H9 (cell line): Measurements from ENCODE around the gene CLUH. TPM values are rescaled to one million over a fixed set of nuclear protein-coding genes. Genes with fewer than 3 reads are reported as not detected.

Experiments used
- DNase-seq: peaks from one replicate; pipeline ENCODE4 v3.0.0-alpha.2; 2017
- H2AFZ ChIP-seq: one replicate; pipeline ENCODE4 v1.6.1; 2013; ENCODE audit warnings: mild to moderate bottlenecking, low read length, control low read depth, moderate library complexity
- H2AK5ac ChIP-seq: 2 replicates; pipeline ENCODE4 v1.6.1; 2013; ENCODE audit warnings: low read length, control low read depth, mixed read lengths; ENCODE audit not compliant: insufficient read length
- H2BK120ac ChIP-seq: one replicate; pipeline ENCODE4 v1.6.1; 2013; ENCODE audit warnings: low read depth, mild to moderate bottlenecking, low read length, control low read depth, inconsistent platforms; ENCODE audit not compliant: poor library complexity, severe bottlenecking
- H2BK12ac ChIP-seq: 2 replicates; pipeline ENCODE4 v1.6.1; 2013; ENCODE audit warnings: low read length, control low read depth, mixed read lengths, low read depth; ENCODE audit not compliant: insufficient read length
- H2BK15ac ChIP-seq: 2 replicates; pipeline ENCODE4 v1.6.1; 2013; ENCODE audit warnings: low read depth, low read length, control low read depth
- H2BK20ac ChIP-seq: one replicate; pipeline ENCODE4 v1.6.1; 2013; ENCODE audit warnings: low read depth, mild to moderate bottlenecking, low read length, control low read depth, inconsistent platforms; ENCODE audit not compliant: poor library complexity, severe bottlenecking
- H2BK5ac ChIP-seq: 2 replicates; pipeline ENCODE4 v1.6.1; 2013; ENCODE audit warnings: low read length, control low read depth, mixed read lengths; ENCODE audit not compliant: insufficient read length
- H3K14ac ChIP-seq: 2 replicates; pipeline ENCODE4 v1.6.1; 2013; ENCODE audit warnings: low read length, control low read depth; ENCODE audit not compliant: insufficient read depth
- H3K18ac ChIP-seq: 2 replicates; pipeline ENCODE4 v1.6.1; 2013; ENCODE audit warnings: low read depth, mild to moderate bottlenecking, mixed read lengths, low read length, control low read depth; ENCODE audit not compliant: insufficient read length
- H3K23ac ChIP-seq: 2 replicates; pipeline ENCODE4 v1.6.1; 2013; ENCODE audit warnings: low read length, control low read depth, mixed read lengths, low read depth; ENCODE audit not compliant: insufficient read length
- H3K23me2 ChIP-seq: 2 replicates; pipeline ENCODE4 v1.6.1; 2013; ENCODE audit warnings: low read depth, mild to moderate bottlenecking, mixed read lengths, low read length, control low read depth; ENCODE audit not compliant: insufficient read length, poor library complexity, severe bottlenecking
- H3K27ac ChIP-seq: 2 replicates; pipeline ENCODE4 v1.5.1; 2013; ENCODE audit warnings: low read length, control low read depth, mixed read lengths, low read depth; ENCODE audit not compliant: insufficient read length
- H3K27me3 ChIP-seq: 2 replicates; pipeline ENCODE4 v1.6.1; 2013; ENCODE audit warnings: low read length, control low read depth, inconsistent platforms; ENCODE audit not compliant: insufficient read depth
- H3K4ac ChIP-seq: 2 replicates; pipeline ENCODE4 v1.6.1; 2013; ENCODE audit warnings: low read depth, mild to moderate bottlenecking, control low read depth, inconsistent platforms, low read length, moderate library complexity
- H3K4me1 ChIP-seq: 2 replicates; pipeline ENCODE4 v1.6.1; 2013; ENCODE audit warnings: low read length, control low read depth, inconsistent platforms; ENCODE audit not compliant: insufficient read depth
- H3K4me2 ChIP-seq: 2 replicates; pipeline ENCODE4 v1.6.1; 2013; ENCODE audit warnings: low read length, control low read depth, mixed read lengths; ENCODE audit not compliant: insufficient read length, insufficient read depth
- H3K56ac ChIP-seq: 2 replicates; pipeline ENCODE4 v1.6.1; 2013; ENCODE audit warnings: low read depth, mild to moderate bottlenecking, mixed read lengths, low read length, control low read depth; ENCODE audit not compliant: insufficient read length
- H3K79me1 ChIP-seq: 2 replicates; pipeline ENCODE4 v1.6.1; 2013; ENCODE audit warnings: low read depth, mild to moderate bottlenecking, moderate library complexity, low read length, control low read depth, inconsistent platforms; ENCODE audit not compliant: insufficient read depth, poor library complexity, severe bottlenecking
- H3K79me2 ChIP-seq: 2 replicates; pipeline ENCODE4 v1.6.1; 2013; ENCODE audit warnings: low read length, control low read depth, inconsistent platforms; ENCODE audit not compliant: insufficient read depth
- H3K9ac ChIP-seq: 2 replicates; pipeline ENCODE4 v1.6.1; 2013; ENCODE audit warnings: low read length, control low read depth, mixed read lengths; ENCODE audit not compliant: insufficient read length; ENCODE audit errors: extremely low read depth
- H3K9me3 ChIP-seq: one replicate; pipeline ENCODE4 v1.6.1; 2013; ENCODE audit warnings: low read depth, low read length, inconsistent platforms; ENCODE audit not compliant: control insufficient read depth
- H3T11ph ChIP-seq: one replicate; pipeline ENCODE4 v1.6.1; 2013; ENCODE audit warnings: mild to moderate bottlenecking, low read length, control low read depth, inconsistent platforms
- H4K20me1 ChIP-seq: one replicate; pipeline ENCODE4 v1.6.1; 2013; ENCODE audit not compliant: control insufficient read depth, insufficient read length, insufficient read depth
- H4K5ac ChIP-seq: 2 replicates; pipeline ENCODE4 v1.6.1; 2013; ENCODE audit warnings: low read depth, mild to moderate bottlenecking, mixed read lengths, low read length, control low read depth; ENCODE audit not compliant: insufficient read length
- H4K8ac ChIP-seq: replicated peaks from 2 replicates; pipeline ENCODE4 v1.6.1; 2013; ENCODE audit warnings: low read length, control low read depth, mixed read lengths, low read depth; ENCODE audit not compliant: insufficient read length
- H4K91ac ChIP-seq: 2 replicates; pipeline ENCODE4 v1.6.1; 2013; ENCODE audit warnings: low read depth, mild to moderate bottlenecking, moderate library complexity, mixed read lengths, low read length, control low read depth; ENCODE audit not compliant: insufficient read length
- H3K27ac Mint-ChIP-seq, 3 experiments: 2 replicates in 2 of 3; 3 replicates in 1 of 3; pipeline ENCODE4 v1.8.0; 2020 to 2021; ENCODE audit warnings: mixed read lengths in 3 of 3, mild to moderate bottlenecking in 1 of 3, moderate library complexity in 1 of 3
- H3K27me3 Mint-ChIP-seq: 2 replicates; pipeline ENCODE4 v1.8.0; 2021; ENCODE audit warnings: low read depth, mild to moderate bottlenecking, moderate library complexity, mixed read lengths
- H3K36me3 Mint-ChIP-seq, 3 experiments: 2 replicates in 2 of 3; 3 replicates in 1 of 3; pipeline ENCODE4 v1.8.0; 2020 to 2021; ENCODE audit warnings: low read depth in 3 of 3, mixed read lengths in 3 of 3; ENCODE audit not compliant: insufficient read depth in 1 of 3
- H3K4me1 Mint-ChIP-seq, 2 experiments: 2 replicates each; pipeline ENCODE4 v1.8.0; 2020; ENCODE audit warnings: mixed read lengths in 2 of 2
- H3K4me3 Mint-ChIP-seq, 2 experiments: 2 replicates in 1 of 2; 3 replicates in 1 of 2; pipeline ENCODE4 v1.8.0; 2020 to 2021; ENCODE audit warnings: mild to moderate bottlenecking in 2 of 2, mixed read lengths in 2 of 2, moderate library complexity in 1 of 2
- H3K9me3 Mint-ChIP-seq, 2 experiments: 2 replicates in 1 of 2; 3 replicates in 1 of 2; pipeline ENCODE4 v1.8.0; 2020; ENCODE audit warnings: mild to moderate bottlenecking in 2 of 2, mixed read lengths in 2 of 2, moderate library complexity in 1 of 2
- WGBS: extraction: QIAGEN DNeasy Blood & Tissue Kit; methylation state at CpG from one replicate; pipeline ENCODE4 v1.1.7; 2013; ENCODE audit warnings: missing lambda C conversion rate, low lambda C conversion rate, mixed read lengths; ENCODE audit not compliant: insufficient read length; ENCODE audit errors: extremely low coverage; 5-methylcytosine and 5-hydroxymethylcytosine counted together
- total RNA-seq: library from RNA; stranded (reverse); gene quantifications from 2 replicates; pipeline ENCODE4 v1.2.1, GENCODE V29; 2021
- TF ChIP-seq, protein P1 (sequence below): fragments of 200-600 bp; sonication (generic); conservative IDR thresholded peaks from 3 replicates; pipeline ENCODE4 v1.8.0; 2021; ENCODE audit warnings: antibody characterized with exemption, mild to moderate bottlenecking

CLUH gene
- total RNA-seq, 1 experiment from 2014 or later = 91.3 TPM

DNA sequence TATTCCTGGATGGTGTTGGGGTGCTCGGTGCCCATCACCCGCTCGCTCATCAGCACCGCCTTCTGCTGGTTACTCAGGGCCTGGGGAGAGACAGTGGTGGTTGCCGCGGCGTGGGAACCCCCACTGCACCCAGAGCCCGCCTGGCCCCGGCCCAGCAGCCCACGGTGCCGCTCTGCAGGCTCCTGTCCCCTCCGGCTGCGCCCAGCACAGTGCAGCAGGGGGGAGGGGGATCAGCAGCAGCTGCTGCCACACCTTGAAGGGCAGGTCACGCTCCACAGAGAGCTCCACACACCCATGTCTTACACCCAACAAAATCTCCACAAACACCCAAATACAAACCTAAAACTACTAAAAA, 18.8 kb downstream of the CLUH start:
- H3K4me2 ChIP-seq = no peak overlapping the region
- WGBS = no CpG with 5 or more reads among the region's 14 CpGs

More for the DNA sequence above, 18.8 kb downstream of the CLUH start:
- Histone ChIP-seq H4K5ac (no peak overlapping the region), H3K9ac (no peak overlapping the region), H2BK15ac (no peak overlapping the region), H3K79me2 (no peaks in the 10 kb centered on the region), H3K79me1 (no peaks in the 10 kb centered on the region), H3K9me3 (no peaks in the 10 kb centered on the region), H2BK5ac (no peak overlapping the region), H2AK5ac (no peak overlapping the region), H3K18ac (no peak overlapping the region), H3K23me2 (no peaks in the 10 kb centered on the region), H2AFZ (no peak overlapping the region), H2BK12ac (no peak overlapping the region), H3K4ac (no peak overlapping the region), H4K20me1 (no peaks in the 10 kb centered on the region), H3K14ac (no peak overlapping the region), H3K4me1 (no peaks in the 10 kb centered on the region), H3T11ph (no peak overlapping the region), H4K8ac (no peak overlapping the region), H3K27ac (no peak overlapping the region), H3K27me3 (no peaks in the 10 kb centered on the region), H2BK120ac (no peak overlapping the region), H3K23ac (no peak overlapping the region), H2BK20ac (no peak overlapping the region), H3K56ac (no peak overlapping the region), H4K91ac (no peak overlapping the region)
- peaks cover 5 to 6% of the 10 kb centered on the region in 2 experiments for H3K4me1 Mint-ChIP-seq
- no peaks in the 10 kb centered on the region for H3K27me3 Mint-ChIP-seq
- TF ChIP-seq, protein P1, sequence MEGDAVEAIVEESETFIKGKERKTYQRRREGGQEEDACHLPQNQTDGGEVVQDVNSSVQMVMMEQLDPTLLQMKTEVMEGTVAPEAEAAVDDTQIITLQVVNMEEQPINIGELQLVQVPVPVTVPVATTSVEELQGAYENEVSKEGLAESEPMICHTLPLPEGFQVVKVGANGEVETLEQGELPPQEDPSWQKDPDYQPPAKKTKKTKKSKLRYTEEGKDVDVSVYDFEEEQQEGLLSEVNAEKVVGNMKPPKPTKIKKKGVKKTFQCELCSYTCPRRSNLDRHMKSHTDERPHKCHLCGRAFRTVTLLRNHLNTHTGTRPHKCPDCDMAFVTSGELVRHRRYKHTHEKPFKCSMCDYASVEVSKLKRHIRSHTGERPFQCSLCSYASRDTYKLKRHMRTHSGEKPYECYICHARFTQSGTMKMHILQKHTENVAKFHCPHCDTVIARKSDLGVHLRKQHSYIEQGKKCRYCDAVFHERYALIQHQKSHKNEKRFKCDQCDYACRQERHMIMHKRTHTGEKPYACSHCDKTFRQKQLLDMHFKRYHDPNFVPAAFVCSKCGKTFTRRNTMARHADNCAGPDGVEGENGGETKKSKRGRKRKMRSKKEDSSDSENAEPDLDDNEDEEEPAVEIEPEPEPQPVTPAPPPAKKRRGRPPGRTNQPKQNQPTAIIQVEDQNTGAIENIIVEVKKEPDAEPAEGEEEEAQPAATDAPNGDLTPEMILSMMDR = no peak
- no peak for DNase-seq
- no peak overlapping the region for H3K4me3 Mint-ChIP-seq
- H3K36me3 Mint-ChIP-seq = peaks cover 5 to 30% (median 24%) of the 10 kb centered on the region in 3 experiments; a peak in 6 of 7 replicates
- H3K9me3 Mint-ChIP-seq = no peaks in the 10 kb centered on the region
- H3K27ac Mint-ChIP-seq = no peak overlapping the region
